K562 (cell line): ENCODE measurements around the gene PRSS38. TPM values are rescaled to one million over a fixed set of nuclear protein-coding genes. Genes with fewer than 3 reads are reported as not detected.
A peak's percentile ranks its signal among the peaks of the same experiment; 100 is the strongest.

ENCODE experiments used
- ATAC-seq: fragments of 200-7000 bp; cut with Tn5 transposase; 3 replicates; pipeline ENCODE4 v1.9.1; 2020; ENCODE audit warnings: moderate library complexity
- BruUV-seq: library from RNA; stranded (reverse); fragments of 400-500 nt; replicated peaks from 2 replicates; lab custom pipeline; 2021; lab: Mats Ljungman, UMichigan
- CTCF ChIA-PET: fragments of 300-600 bp; formaldehyde crosslinking; extraction: SDS; loops from one replicate; lab custom pipeline; 2021; ENCODE audit warnings: low intra/inter-chr PET ratio; lab: Yijun Ruan, JAX
- POLR2A ChIA-PET: fragments of 300-600, 350-650 bp; sonication (Branson Sonifier 250); formaldehyde crosslinking; extraction: SDS; loops from one replicate; lab custom pipeline; 2021; ENCODE audit warnings: antibody characterized with exemption, inconsistent platforms; lab: Yijun Ruan, JAX
- DNase-seq, 4 experiments: peaks; one replicate each; pipeline versions ENCODE4 v3.0.0 to v3.0.0-alpha.2; 2011 to 2018; ENCODE audit warnings: low spot score in 3 of 4, mixed read lengths in 3 of 4; ENCODE audit errors: extremely low read depth in 1 of 4
- FAIRE-seq: peaks from 2 replicates; lab custom pipeline; 2011; peaks lifted over from hg19 to GRCh38; lab: Jason Lieb, UNC
- H2AFZ ChIP-seq: 2 replicates; pipeline ENCODE4 v1.6.0; 2011; ENCODE audit warnings: low read depth, low read length, control low read depth, inconsistent platforms
- H3K27ac ChIP-seq: fragments of 200-600 bp; 3 replicates; pipeline ENCODE4 v1.8.0; 2011; ENCODE audit warnings: low read depth, mild to moderate bottlenecking, control low read depth, inconsistent platforms, low read length, moderate library complexity, mixed read lengths; ENCODE audit errors: extremely low read depth
- H3K27me3 ChIP-seq, 2 experiments: fragments of 300-600 bp in 1 of 2; 2 replicates in 1 of 2; 3 replicates in 1 of 2; pipeline versions ENCODE4 v1.6.0 to v1.8.0; 2011; ENCODE audit warnings: inconsistent platforms in 2 of 2, low read length in 2 of 2, mild to moderate bottlenecking in 1 of 2, mixed read lengths in 1 of 2, moderate library complexity in 1 of 2; ENCODE audit not compliant: control insufficient read depth in 2 of 2, insufficient read depth in 2 of 2
- H3K36me3 ChIP-seq: fragments of 300-600 bp; 3 replicates; pipeline ENCODE4 v1.8.0; 2011; ENCODE audit warnings: mild to moderate bottlenecking, low read length, inconsistent platforms; ENCODE audit not compliant: control insufficient read depth, insufficient read depth
- H3K4me1 ChIP-seq, 2 experiments: fragments of 200-600 bp in 1 of 2; replicated peaks in 1 of 2; 2 replicates in 1 of 2; 3 replicates in 1 of 2; pipeline versions ENCODE4 v1.5.1 to v1.8.0; 2011; ENCODE audit warnings: inconsistent platforms in 2 of 2, low read length in 2 of 2, mild to moderate bottlenecking in 1 of 2, mixed read lengths in 1 of 2, moderate library complexity in 1 of 2; ENCODE audit not compliant: control insufficient read depth in 2 of 2, insufficient read depth in 2 of 2
- H3K4me2 ChIP-seq: 2 replicates; pipeline ENCODE4 v1.6.1; 2011; ENCODE audit warnings: low read length, control low read depth, inconsistent platforms, mixed read lengths; ENCODE audit not compliant: insufficient read depth
- H3K4me3 ChIP-seq: fragments of 200-600 bp; sonication (generic), shearing (Covaris generic); 2 replicates; pipeline ENCODE4 v1.5.1; 2016; ENCODE audit warnings: control low read depth, inconsistent platforms
- H3K79me2 ChIP-seq: fragments of 200-600 bp; 3 replicates; pipeline ENCODE4 v1.8.0; 2011; ENCODE audit warnings: low read length, inconsistent platforms; ENCODE audit not compliant: control insufficient read depth, insufficient read depth
- H3K9ac ChIP-seq, 2 experiments: 2 replicates each; pipeline versions ENCODE4 v1.6.0 to v1.6.1; 2011; ENCODE audit warnings: low read depth in 2 of 2, low read length in 2 of 2, control low read depth in 1 of 2, inconsistent platforms in 1 of 2, mild to moderate bottlenecking in 1 of 2, mixed read lengths in 1 of 2; ENCODE audit not compliant: insufficient read depth in 1 of 2
- H3K9me1 ChIP-seq: one replicate; pipeline ENCODE4 v1.6.0; 2011; ENCODE audit warnings: inconsistent platforms, mild to moderate bottlenecking, low read length, moderate library complexity; ENCODE audit not compliant: control insufficient read depth, insufficient read depth
- H3K9me3 ChIP-seq: replicated peaks from 2 replicates; pipeline ENCODE4 v1.5.1; 2011; ENCODE audit warnings: low read depth, low read length, inconsistent platforms; ENCODE audit not compliant: control insufficient read depth, insufficient read depth
- H4K20me1 ChIP-seq: replicated peaks from 2 replicates; pipeline ENCODE4 v1.6.1; 2011; ENCODE audit warnings: low read length, inconsistent platforms, mixed read lengths; ENCODE audit not compliant: control insufficient read depth, insufficient read depth
- CBFA2T2 ChIP-seq: fragments of 450-650 bp; conservative IDR thresholded peaks from 2 replicates; pipeline ENCODE4 v1.6.1; 2017; ENCODE audit warnings: mild to moderate bottlenecking
- ETV1 ChIP-seq: fragments of 450-650 bp; conservative IDR thresholded peaks from 2 replicates; pipeline ENCODE4 v1.6.1; 2016; ENCODE audit warnings: missing genetic modification characterization, control low read depth, low read depth, missing compliant biosample characterization
- MTA2 ChIP-seq: fragments of 450-650 bp; IDR thresholded peaks from 2 replicates; pipeline ENCODE4 v1.6.1; 2016; ENCODE audit warnings: low read depth
- NR2C1 ChIP-seq, 2 experiments: fragments of 450-650 bp; IDR thresholded peaks; 2 replicates each; pipeline ENCODE4 v1.6.1; 2017; ENCODE audit warnings: mild to moderate bottlenecking in 2 of 2, antibody characterized with exemption in 1 of 2, inconsistent platforms in 1 of 2, missing compliant biosample characterization in 1 of 2, missing genetic modification characterization in 1 of 2
- TAF15 ChIP-seq: fragments of 200-400 bp; formaldehyde crosslinking; IDR thresholded peaks from 2 replicates; pipeline ENCODE4 v1.6.1; 2017; ENCODE audit warnings: mild to moderate bottlenecking, low read depth, low read length, moderate library complexity
- WGBS: fragments of 100-300 bp; shearing (Covaris generic); methylation state at CpG from one replicate; pipeline ENCODE4 v1.1.6; 2016; ENCODE audit warnings: low coverage, mixed read lengths; ENCODE audit not compliant: insufficient coverage; ENCODE audit errors: missing lambda C conversion rate; 5-methylcytosine and 5-hydroxymethylcytosine counted together
- in situ Hi-C: fragments of 300-500 bp; cut with MboI; formaldehyde crosslinking; loops from 4 replicates; pipeline ENCODE4 v1.15.0; 2018; ENCODE audit warnings: inconsistent platforms, mixed read lengths
- intact Hi-C: fragments of 100-400 bp; cut with micrococcal nuclease; formaldehyde crosslinking; loops from 2 replicates; pipeline ENCODE4 v1.14.2; 2022
- polyA plus RNA-seq, 8 experiments: library from polyadenylated mRNA; depleted of rRNA in 4 of 8; stranded (reverse) in 5 of 8; unstranded in 3 of 8; fragments of >200 nt; fragmentation: Nextera tagmentation in 2 of 8; fragmentation: Illumina TruSeq in 1 of 8; extraction: Ambion mirVana in 2 of 8; extraction: Trizol in 1 of 8; gene quantifications; 2 replicates each; pipeline versions ENCODE4 v1.2.1 to v1.2.3, GENCODE V29; 2011 to 2014; ENCODE audit warnings: inconsistent platforms in 1 of 8, missing spikeins in 1 of 8
- total RNA-seq, 7 experiments: library from RNA; depleted of rRNA in 6 of 7; stranded (reverse); fragments of >200 nt in 6 of 7; fragmentation: Illumina TruSeq in 2 of 7; extraction: Trizol in 2 of 7; gene quantifications; 2 replicates each; pipeline versions ENCODE4 v1.2.1 to v1.2.3, GENCODE V29; 2011 to 2021; ENCODE audit warnings: low replicate concordance in 1 of 7
- TF ChIP-seq, protein P1 (sequence below): fragments of 250-450 bp; sonication (Bioruptor Pico); IDR thresholded peaks from 2 replicates; pipeline ENCODE4 v1.6.1; 2021; ENCODE audit warnings: mild to moderate bottlenecking
- TF ChIP-seq, protein P2 (sequence below): sonication (generic); formaldehyde crosslinking; IDR thresholded peaks from 2 replicates; pipeline ENCODE4 v1.8.0; 2022; ENCODE audit warnings: mild to moderate bottlenecking, missing genetic modification reagents
- TF ChIP-seq, protein P3 (sequence below): fragments of 200-800 bp; sonication (Bioruptor generic); IDR thresholded peaks from 2 replicates; pipeline ENCODE4 v1.6.1; 2017; ENCODE audit warnings: missing genetic modification characterization, missing compliant biosample characterization

The PRSS38 gene
- total and polyA plus RNA-seq, 9 of the 15 experiments (the other 6 are each of a cell fraction or from before 2014, with no cell fraction given), result 0.09 to 0.14 TPM; not detected in 7

DNA sequence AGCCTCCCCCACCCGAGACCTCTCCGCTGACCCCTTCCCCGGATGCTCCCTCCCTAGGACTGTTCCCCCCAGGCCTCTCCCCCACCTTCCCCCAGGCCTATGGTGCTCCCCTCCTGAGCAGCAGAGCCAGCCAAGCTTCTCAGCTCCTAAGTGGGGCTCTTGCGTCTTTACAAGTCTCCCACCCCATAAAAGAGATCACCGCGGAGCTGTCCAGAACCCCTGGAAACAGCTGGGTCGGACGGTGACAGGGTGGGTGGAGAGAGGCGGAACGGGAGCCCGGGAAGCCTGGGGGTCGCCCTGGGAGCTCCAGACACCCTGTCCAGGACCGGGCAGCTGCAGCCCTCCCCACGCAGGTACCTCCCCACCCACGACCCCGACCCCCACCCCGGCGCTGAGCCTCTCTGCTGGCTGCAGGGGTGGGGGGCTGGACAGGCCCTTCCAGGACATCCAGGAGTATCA lies 71.1 kb downstream of the PRSS38 start:
- no peaks in the 10 kb centered on the region for H4K20me1 ChIP-seq
- H3K79me2 ChIP-seq, result no peaks in the 10 kb centered on the region
- H3K4me2 ChIP-seq, result no peak overlapping the region
- H2AFZ ChIP-seq, result peak overlapping the region; percentile 98
- peak overlapping the region in 1 of 2 experiments; percentile 86; a peak in 2 of 4 replicates for H3K9ac ChIP-seq
- no peaks in the 10 kb centered on the region for H3K36me3 ChIP-seq
- ChIA-PET CTCF (no interaction called here), POLR2A (interaction anchor here (0.8 to 1.5 kb wide), 3 partner anchors 10 to 40 kb away, joined by 3 to 4 read pairs (median 3); no protein-coding TSS in a partner anchor)
- intact Hi-C loops (no loop called here), in situ Hi-C loops (no loop called here)
- DNase-seq (no peak), FAIRE-seq (no peak), ATAC-seq (no peak)
- H3K9me1 ChIP-seq, result no peaks in the 10 kb centered on the region
- H3K27me3 ChIP-seq, result peaks cover 0 to 4% of the 10 kb centered on the region in 2 experiments; a peak in 1 of 5 replicates
- 54% methylated on average over 10 of the region's 18 CpGs for WGBS
- BruUV-seq, result no TSS peak
- no peak overlapping the region for H3K27ac ChIP-seq
- H3K4me1 ChIP-seq, result peaks cover 20 to 73% of the 10 kb centered on the region in 2 experiments
- no peak overlapping the region for H3K4me3 ChIP-seq
- H3K9me3 ChIP-seq, result no peaks in the 10 kb centered on the region
- TF ChIP-seq NR2C1 (IDR thresholded peaks at IDR 0.05) (no peak), NR2C1 (tag; IDR thresholded peaks at IDR 0.05) (no peak), ETV1 (tag) (no peak), CBFA2T2 (no peak), MTA2 (no peak), TAF15 (no peak)
- TF ChIP-seq, protein P1, sequence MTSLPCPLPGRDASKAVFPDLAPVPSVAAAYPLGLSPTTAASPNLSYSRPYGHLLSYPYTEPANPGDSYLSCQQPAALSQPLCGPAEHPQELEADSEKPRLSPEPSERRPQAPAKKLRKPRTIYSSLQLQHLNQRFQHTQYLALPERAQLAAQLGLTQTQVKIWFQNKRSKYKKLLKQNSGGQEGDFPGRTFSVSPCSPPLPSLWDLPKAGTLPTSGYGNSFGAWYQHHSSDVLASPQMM (CRISPR knock-in tag), result no peak
- TF ChIP-seq, protein P2, sequence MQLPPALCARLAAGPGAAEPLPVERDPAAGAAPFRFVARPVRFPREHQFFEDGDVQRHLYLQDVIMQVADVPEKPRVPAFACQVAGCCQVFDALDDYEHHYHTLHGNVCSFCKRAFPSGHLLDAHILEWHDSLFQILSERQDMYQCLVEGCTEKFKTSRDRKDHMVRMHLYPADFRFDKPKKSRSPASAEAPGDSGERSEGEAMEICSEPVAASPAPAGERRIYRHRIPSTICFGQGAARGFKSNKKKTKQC (CRISPR knock-in tag), result no peak
- TF ChIP-seq, protein P3, sequence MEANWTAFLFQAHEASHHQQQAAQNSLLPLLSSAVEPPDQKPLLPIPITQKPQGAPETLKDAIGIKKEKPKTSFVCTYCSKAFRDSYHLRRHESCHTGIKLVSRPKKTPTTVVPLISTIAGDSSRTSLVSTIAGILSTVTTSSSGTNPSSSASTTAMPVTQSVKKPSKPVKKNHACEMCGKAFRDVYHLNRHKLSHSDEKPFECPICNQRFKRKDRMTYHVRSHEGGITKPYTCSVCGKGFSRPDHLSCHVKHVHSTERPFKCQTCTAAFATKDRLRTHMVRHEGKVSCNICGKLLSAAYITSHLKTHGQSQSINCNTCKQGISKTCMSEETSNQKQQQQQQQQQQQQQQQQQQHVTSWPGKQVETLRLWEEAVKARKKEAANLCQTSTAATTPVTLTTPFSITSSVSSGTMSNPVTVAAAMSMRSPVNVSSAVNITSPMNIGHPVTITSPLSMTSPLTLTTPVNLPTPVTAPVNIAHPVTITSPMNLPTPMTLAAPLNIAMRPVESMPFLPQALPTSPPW (CRISPR knock-in tag), result no peak
- TF ChIP-seq, all 486 proteins: peak for 0
